GM12878 (cell line): Measurements from ENCODE around the gene SNRPA1. TPM values are rescaled to one million over a fixed set of nuclear protein-coding genes. Genes with fewer than 3 reads are reported as not detected.

Experiments used
- ATAC-seq: fragments of 200-7000 bp; cut with Tn5 transposase; 3 replicates; pipeline ENCODE4 v1.9.1; 2020; ENCODE audit warnings: mild to moderate bottlenecking, moderate library complexity
- BruUV-seq: library from RNA; stranded (reverse); fragments of 400-500 nt; replicated peaks from 2 replicates; lab custom pipeline; 2021; lab: Mats Ljungman, UMichigan
- CTCF ChIA-PET: fragments of 300-600 bp; sonication (Branson Sonifier 250); formaldehyde crosslinking; extraction: SDS; loops from one replicate; lab custom pipeline; 2021; ENCODE audit warnings: inconsistent platforms; lab: Yijun Ruan, JAX
- POLR2A ChIA-PET: fragments of 350-600 bp; formaldehyde crosslinking; extraction: SDS; loops from one replicate; lab custom pipeline; 2021; ENCODE audit warnings: inconsistent platforms; lab: Charles Lee
- RAD21 ChIA-PET: fragments of 300-600 bp; sonication (Branson Sonifier 250); formaldehyde crosslinking; loops from one replicate; lab custom pipeline; 2023; ENCODE audit warnings: antibody characterized with exemption; ENCODE audit not compliant: unreplicated experiment; lab: Charles Lee
- SMC1A ChIA-PET: fragments of 300-600 bp; sonication (Branson Sonifier 250); formaldehyde crosslinking; loops from one replicate; lab custom pipeline; 2023; ENCODE audit not compliant: unreplicated experiment, uncharacterized antibody; lab: Charles Lee
- DNase-seq: peaks from one replicate; pipeline ENCODE4 v3.0.0-alpha.2; 2011; ENCODE audit warnings: low read depth, low spot score
- FAIRE-seq: peaks from 3 replicates; lab custom pipeline; 2011; peaks lifted over from hg19 to GRCh38; lab: Jason Lieb, UNC
- H2AFZ ChIP-seq: 2 replicates; pipeline ENCODE4 v1.6.0; 2011; ENCODE audit warnings: low read depth, low read length, control low read depth; ENCODE audit not compliant: control insufficient read depth
- H3K27ac ChIP-seq: 2 replicates; pipeline ENCODE4 v1.5.1; 2011; ENCODE audit warnings: control low read depth; ENCODE audit not compliant: control insufficient read depth, insufficient read depth
- H3K27me3 ChIP-seq, 2 experiments: replicated peaks in 1 of 2; 2 replicates each; pipeline versions ENCODE4 v1.6.0 to v1.6.1; 2011; ENCODE audit warnings: low read length in 1 of 2; ENCODE audit not compliant: control insufficient read depth in 2 of 2, insufficient read depth in 2 of 2
- H3K36me3 ChIP-seq, 2 experiments: 2 replicates each; pipeline ENCODE4 v1.5.1; 2011; ENCODE audit warnings: low read length in 1 of 2; ENCODE audit not compliant: control insufficient read depth in 2 of 2, insufficient read depth in 2 of 2
- H3K4me1 ChIP-seq: 2 replicates; pipeline ENCODE4 v1.6.1; 2011; ENCODE audit warnings: mild to moderate bottlenecking, low read length, moderate library complexity, mixed read lengths; ENCODE audit not compliant: control insufficient read depth, insufficient read depth
- H3K4me2 ChIP-seq: 2 replicates; pipeline ENCODE4 v1.6.0; 2011; ENCODE audit warnings: control low read depth; ENCODE audit not compliant: control insufficient read depth, insufficient read depth
- H3K4me3 ChIP-seq: fragments of 200-600 bp; sonication (generic); 2 replicates; pipeline ENCODE4 v1.5.1; 2016
- H3K79me2 ChIP-seq: 2 replicates; pipeline ENCODE4 v1.6.0; 2011; ENCODE audit warnings: low read length; ENCODE audit not compliant: control insufficient read depth, insufficient read depth
- H3K9ac ChIP-seq: 2 replicates; pipeline ENCODE4 v1.8.0; 2011; ENCODE audit warnings: low read length, control low read depth, mixed read lengths; ENCODE audit not compliant: control insufficient read depth, insufficient read depth
- H3K9me3 ChIP-seq: replicated peaks from 3 replicates; pipeline ENCODE4 v1.5.1; 2011; ENCODE audit warnings: mild to moderate bottlenecking, low read length; ENCODE audit not compliant: control insufficient read depth, insufficient read depth
- H4K20me1 ChIP-seq: 2 replicates; pipeline ENCODE4 v1.6.0; 2011; ENCODE audit not compliant: control insufficient read depth, insufficient read depth
- BACH1 ChIP-seq: fragments of 450-650 bp; IDR thresholded peaks from 2 replicates; pipeline ENCODE4 v1.6.1; 2017; ENCODE audit warnings: mild to moderate bottlenecking, borderline replicate concordance
- BCL11A ChIP-seq: IDR thresholded peaks from 2 replicates; pipeline ENCODE4 v1.6.1; 2011; ENCODE audit warnings: low read depth, low read length
- PML ChIP-seq: IDR thresholded peaks from 2 replicates; pipeline ENCODE4 v1.6.1; 2012; ENCODE audit warnings: low read length, inconsistent platforms
- POLR2A ChIP-seq: IDR thresholded peaks from 2 replicates; pipeline ENCODE4 v1.6.1; 2011; ENCODE audit warnings: low read depth, mild to moderate bottlenecking, low read length
- SP1 ChIP-seq: IDR thresholded peaks from one replicate; pipeline ENCODE4 v1.6.1; 2011; ENCODE audit warnings: low read depth, low read length
- SREBF2 ChIP-seq: IDR thresholded peaks from 2 replicates; pipeline ENCODE4 v1.6.1; 2012; ENCODE audit warnings: mild to moderate bottlenecking, low read length
- WGBS: methylation state at CpG from one replicate; pipeline ENCODE4 v1.1.6; 2016; ENCODE audit warnings: low lambda C conversion rate; ENCODE audit not compliant: insufficient replicate concordance, insufficient coverage; ENCODE audit errors: missing lambda C conversion rate; 5-methylcytosine and 5-hydroxymethylcytosine counted together
- in situ Hi-C: fragments of 300-500 bp; cut with MboI; formaldehyde crosslinking; loops from 9 replicates; pipeline ENCODE4 v1.14.3; 2018; ENCODE audit warnings: mixed read lengths
- intact Hi-C: fragments of 100-400 bp; cut with micrococcal nuclease; formaldehyde crosslinking; loops from one replicate; pipeline ENCODE4 v1.14.2; 2022; ENCODE audit not compliant: unreplicated experiment
- polyA plus RNA-seq, 11 experiments: library from polyadenylated mRNA; depleted of rRNA in 4 of 11; unstranded in 6 of 11; stranded (reverse) in 5 of 11; fragments of >200 nt; fragmentation: Nextera tagmentation in 4 of 11; fragmentation: Illumina TruSeq in 1 of 11; extraction: Ambion mirVana in 4 of 11; extraction: Trizol in 1 of 11; gene quantifications; 1 replicate in 1 of 11; 2 replicates in 10 of 11; pipeline versions ENCODE4 v1.2.1 to v1.2.3, GENCODE V29; 2011 to 2016; ENCODE audit warnings: inconsistent platforms in 2 of 11, missing spikeins in 2 of 11, low read depth in 1 of 11
- total RNA-seq, 4 experiments: library from RNA; depleted of rRNA in 3 of 4; stranded (reverse); fragments of >200 nt in 3 of 4; fragmentation: Illumina TruSeq in 1 of 4; extraction: Trizol in 1 of 4; gene quantifications; 2 replicates each; pipeline versions ENCODE4 v1.2.1 to v1.2.3, GENCODE V29; 2013 to 2021
- TF ChIP-seq, protein P1 (sequence below): IDR thresholded peaks from 2 replicates; pipeline ENCODE4 v1.6.1; 2011; ENCODE audit warnings: mild to moderate bottlenecking, low read depth, low read length, moderate library complexity; ENCODE audit not compliant: insufficient replicate concordance

The SNRPA1 gene
- total and polyA plus RNA-seq, 10 of the 15 experiments (the other 5 are each of a cell fraction or from before 2014, with no cell fraction given), result 59.9 to 267 (median 161) TPM

DNA sequence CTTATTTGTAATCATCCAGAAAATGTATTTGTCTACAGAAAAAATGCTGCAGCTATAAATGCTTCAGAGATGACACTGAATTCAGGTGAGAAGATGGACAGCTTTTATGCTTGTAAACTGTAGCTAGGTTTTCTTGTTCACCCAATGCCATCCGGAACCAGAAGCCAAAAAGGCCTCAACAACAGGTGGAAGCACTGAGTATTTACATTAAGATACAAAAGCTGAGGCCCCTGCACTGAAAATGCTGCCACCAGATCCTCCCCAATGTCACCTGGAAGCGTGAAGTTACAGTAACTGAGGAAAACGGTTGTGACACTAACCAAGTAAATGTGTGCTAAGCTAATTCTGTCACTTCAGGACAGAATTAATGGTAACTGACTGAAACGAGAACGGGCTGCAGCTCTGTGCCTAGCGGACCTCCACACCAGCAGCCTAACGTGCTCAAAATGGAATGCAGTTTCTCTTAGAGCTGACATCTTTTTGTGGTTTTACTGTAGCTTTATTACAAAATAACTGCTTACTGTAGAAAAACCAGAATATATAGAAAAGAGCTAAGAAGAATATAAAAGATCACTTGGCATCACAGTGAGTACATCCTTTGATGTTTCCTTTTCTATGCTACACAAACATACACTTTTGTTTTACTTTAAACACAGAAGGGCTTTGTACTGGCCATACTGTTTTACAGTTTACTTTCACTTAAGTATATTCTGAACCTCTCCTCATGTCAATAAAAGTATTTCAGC is 50.8 kb downstream of the SNRPA1 start:
- Histone ChIP-seq H3K27me3 (no peaks in the 10 kb centered on the region), H3K9ac (no peak overlapping the region), H3K79me2 (peaks cover 96% of the 10 kb centered on the region), H3K4me2 (peak overlapping the region; percentile 30), H2AFZ (no peak overlapping the region), H3K4me3 (peak overlapping the region; percentile 35), H3K27ac (no peak overlapping the region), H3K9me3 (no peaks in the 10 kb centered on the region), H4K20me1 (no peaks in the 10 kb centered on the region; the same call in 1 of the 2 replicates), H3K36me3 (peaks cover 0 to 6% of the 10 kb centered on the region in 2 experiments; a peak in 1 of 4 replicates), H3K4me1 (peaks cover 42% of the 10 kb centered on the region)
- in situ Hi-C loops, result no loop called here
- ChIA-PET RAD21 (interaction anchor here (0.6 to 1.7 kb wide), 13 partner anchors 8 to 154 kb away, joined by 3 to 12 read pairs (median 4); partner anchors contain the start of gene CHSY1), POLR2A (interaction anchor here (0.6 to 2.9 kb wide), 7 partner anchors 14 to 119 kb away, joined by 3 to 11 read pairs (median 3); no protein-coding TSS in a partner anchor), CTCF (interaction anchor here (0.7 to 5.8 kb wide), 13 partner anchors 12 to 317 kb away, joined by 3 to 64 read pairs (median 5); no protein-coding TSS in a partner anchor), SMC1A (interaction anchor here (0.6 to 10.3 kb wide), 18 partner anchors 9 to 326 kb away, joined by 3 to 119 read pairs (median 4); no protein-coding TSS in a partner anchor)
- 83% methylated on average over 7 of the region's 7 CpGs for WGBS
- FAIRE-seq (no peak), DNase-seq (no peak), ATAC-seq (no peak)
- BruUV-seq, result no TSS peak
- intact Hi-C loops, result no loop called here
- TF ChIP-seq BCL11A, result no peak
- no peak for TF ChIP-seq PML
- TF ChIP-seq, protein P1, sequence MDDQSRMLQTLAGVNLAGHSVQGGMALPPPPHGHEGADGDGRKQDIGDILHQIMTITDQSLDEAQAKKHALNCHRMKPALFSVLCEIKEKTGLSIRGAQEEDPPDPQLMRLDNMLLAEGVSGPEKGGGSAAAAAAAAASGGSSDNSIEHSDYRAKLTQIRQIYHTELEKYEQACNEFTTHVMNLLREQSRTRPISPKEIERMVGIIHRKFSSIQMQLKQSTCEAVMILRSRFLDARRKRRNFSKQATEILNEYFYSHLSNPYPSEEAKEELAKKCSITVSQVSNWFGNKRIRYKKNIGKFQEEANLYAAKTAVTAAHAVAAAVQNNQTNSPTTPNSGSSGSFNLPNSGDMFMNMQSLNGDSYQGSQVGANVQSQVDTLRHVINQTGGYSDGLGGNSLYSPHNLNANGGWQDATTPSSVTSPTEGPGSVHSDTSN, result no peak
- TF ChIP-seq SREBF2, result no peak
- TF ChIP-seq BACH1, result no peak
- TF ChIP-seq POLR2A, result no peak
- no peak for TF ChIP-seq SP1
